H1 (cell line): ENCODE data around the gene WFIKKN1. TPM values are rescaled to one million over a fixed set of nuclear protein-coding genes. Genes with fewer than 3 reads are reported as not detected.

ENCODE experiments used
- CTCF ChIA-PET: fragments of 300-600 bp; sonication (Branson Sonifier 250); formaldehyde crosslinking; loops from one replicate; lab custom pipeline; 2021; ENCODE audit not compliant: partially characterized antibody; lab: Charles Lee
- POLR2A ChIA-PET: fragments of 300-600 bp; sonication (Branson Sonifier 250); formaldehyde crosslinking; loops from one replicate; lab custom pipeline; 2021; ENCODE audit warnings: inconsistent platforms; ENCODE audit not compliant: partially characterized antibody; lab: Charles Lee
- DNase-seq, 2 experiments: peaks; one replicate each; pipeline versions ENCODE4 v3.0.0 to v3.0.0-alpha.2; 2010 to 2022; ENCODE audit warnings: low spot score in 2 of 2, low read depth in 1 of 2, mixed read lengths in 1 of 2
- FAIRE-seq: peaks from 2 replicates; lab custom pipeline; 2011; peaks lifted over from hg19 to GRCh38; lab: Jason Lieb, UNC
- H2AFZ ChIP-seq: 2 replicates; pipeline ENCODE4 v1.8.1; 2012; ENCODE audit warnings: low read length, inconsistent platforms
- H2AK5ac ChIP-seq: 2 replicates; pipeline ENCODE4 v1.6.1; 2013; ENCODE audit warnings: low read depth, low read length
- H2BK120ac ChIP-seq: replicated peaks from 2 replicates; pipeline ENCODE3; 2013; ENCODE audit warnings: low read depth, low read length, inconsistent platforms
- H2BK12ac ChIP-seq: 2 replicates; pipeline ENCODE4 v1.6.1; 2013; ENCODE audit warnings: low read depth, low read length
- H2BK15ac ChIP-seq: 2 replicates; pipeline ENCODE4 v1.6.1; 2013; ENCODE audit warnings: low read length
- H2BK20ac ChIP-seq: 2 replicates; pipeline ENCODE4 v1.6.1; 2013; ENCODE audit warnings: low read length
- H2BK5ac ChIP-seq: 2 replicates; pipeline ENCODE4 v1.6.1; 2013; ENCODE audit warnings: low read depth, low read length
- H3K14ac ChIP-seq: 2 replicates; pipeline ENCODE4 v1.6.1; 2013; ENCODE audit warnings: inconsistent platforms; ENCODE audit not compliant: insufficient read length
- H3K18ac ChIP-seq: 2 replicates; pipeline ENCODE4 v1.6.1; 2013; ENCODE audit warnings: low read length; ENCODE audit errors: extremely low read depth
- H3K23ac ChIP-seq: 2 replicates; pipeline ENCODE4 v1.6.1; 2013; ENCODE audit warnings: inconsistent platforms; ENCODE audit not compliant: insufficient read length
- H3K23me2 ChIP-seq: 2 replicates; pipeline ENCODE4 v1.6.1; 2013; ENCODE audit warnings: low read depth, low read length
- H3K27ac ChIP-seq: 2 replicates; pipeline ENCODE4 v1.6.1; 2011; ENCODE audit warnings: low read depth, low read length, inconsistent platforms
- H3K27me3 ChIP-seq, 4 experiments: replicated peaks in 1 of 4; 1 replicate in 1 of 4; 2 replicates in 3 of 4; pipeline versions ENCODE4 v1.6.1 to v1.8.1; 2011 to 2013; ENCODE audit warnings: low read length in 3 of 4, mild to moderate bottlenecking in 3 of 4, inconsistent platforms in 2 of 4, mixed read lengths in 2 of 4, moderate library complexity in 1 of 4; ENCODE audit not compliant: control insufficient read depth in 3 of 4, insufficient read depth in 3 of 4; ENCODE audit errors: extremely low read depth in 1 of 4
- H3K36me3 ChIP-seq, 4 experiments: 2 replicates each; pipeline versions ENCODE4 v1.6.1 to v1.8.1; 2011 to 2013; ENCODE audit warnings: mild to moderate bottlenecking in 4 of 4, low read length in 3 of 4, moderate library complexity in 2 of 4, control low read depth in 1 of 4, inconsistent platforms in 1 of 4; ENCODE audit not compliant: insufficient read depth in 4 of 4, control insufficient read depth in 2 of 4
- H3K4ac ChIP-seq: replicated peaks from 2 replicates; pipeline ENCODE3; 2013; ENCODE audit warnings: low read length, low read depth, mixed read lengths, inconsistent platforms; ENCODE audit not compliant: insufficient read length
- H3K4me1 ChIP-seq, 4 experiments: replicated peaks in 1 of 4; 1 replicate in 1 of 4; 2 replicates in 3 of 4; pipeline versions ENCODE4 v1.6.1 to v1.8.1; 2011 to 2013; ENCODE audit warnings: low read length in 3 of 4, inconsistent platforms in 2 of 4, mixed read lengths in 1 of 4; ENCODE audit not compliant: insufficient read depth in 4 of 4, control insufficient read depth in 3 of 4
- H3K4me2 ChIP-seq, 2 experiments: 2 replicates each; pipeline versions ENCODE4 v1.6.1 to v1.8.1; 2011 to 2013; ENCODE audit warnings: low read depth in 2 of 2, low read length in 2 of 2, control low read depth in 1 of 2, inconsistent platforms in 1 of 2, mild to moderate bottlenecking in 1 of 2; ENCODE audit not compliant: insufficient read depth in 1 of 2
- H3K4me3 ChIP-seq, 4 experiments: fragments of 200-600, 300-600 bp in 1 of 4; sonication (generic), shearing (Covaris generic), sonication (Bioruptor Twin) in 1 of 4; 2 replicates each; pipeline versions ENCODE4 v1.5.1 to v1.8.1; 2011 to 2016; ENCODE audit warnings: low read length in 4 of 4, low read depth in 3 of 4, control low read depth in 2 of 4, inconsistent platforms in 2 of 4, mild to moderate bottlenecking in 2 of 4, mixed read lengths in 1 of 4, moderate library complexity in 1 of 4; ENCODE audit not compliant: insufficient read depth in 2 of 4; ENCODE audit errors: extremely low read depth in 1 of 4
- H3K56ac ChIP-seq: replicated peaks from 2 replicates; pipeline ENCODE3; 2013; ENCODE audit warnings: low read depth, mild to moderate bottlenecking, mixed read lengths, low read length, inconsistent platforms; ENCODE audit not compliant: insufficient read length
- H3K79me1 ChIP-seq: 2 replicates; pipeline ENCODE4 v1.6.1; 2013; ENCODE audit warnings: low read depth, low read length, control low read depth
- H3K79me2 ChIP-seq, 2 experiments: 2 replicates each; pipeline versions ENCODE4 v1.6.1 to v1.8.1; 2012 to 2013; ENCODE audit warnings: low read length in 2 of 2, mild to moderate bottlenecking in 2 of 2, inconsistent platforms in 1 of 2; ENCODE audit not compliant: insufficient read depth in 2 of 2, control insufficient read depth in 1 of 2
- H3K9ac ChIP-seq, 4 experiments: replicated peaks in 1 of 4; 1 replicate in 1 of 4; 2 replicates in 3 of 4; pipeline versions ENCODE4 v1.6.1 to v1.8.1; 2011 to 2013; ENCODE audit warnings: low read depth in 3 of 4, low read length in 3 of 4, control low read depth in 2 of 4, mild to moderate bottlenecking in 2 of 4, moderate library complexity in 2 of 4, inconsistent platforms in 1 of 4; ENCODE audit errors: extremely low read depth in 1 of 4
- H3K9me3 ChIP-seq, 2 experiments: 2 replicates each; pipeline versions ENCODE4 v1.6.1 to v1.8.1; 2012 to 2013; ENCODE audit warnings: mild to moderate bottlenecking in 2 of 2, moderate library complexity in 2 of 2, control low read depth in 1 of 2, inconsistent platforms in 1 of 2, low read depth in 1 of 2, low read length in 1 of 2, mixed read lengths in 1 of 2; ENCODE audit not compliant: insufficient read depth in 2 of 2
- H4K20me1 ChIP-seq, 2 experiments: replicated peaks in 1 of 2; 2 replicates each; pipeline versions ENCODE3 to v1.8.1; 2011 to 2013; ENCODE audit warnings: inconsistent platforms in 2 of 2, low read length in 2 of 2, mild to moderate bottlenecking in 1 of 2; ENCODE audit not compliant: insufficient read depth in 2 of 2, control insufficient read depth in 1 of 2
- H4K5ac ChIP-seq: 2 replicates; pipeline ENCODE4 v1.6.1; 2013; ENCODE audit warnings: low read length, low read depth, mixed read lengths, inconsistent platforms; ENCODE audit not compliant: insufficient read length
- H4K8ac ChIP-seq: 2 replicates; pipeline ENCODE4 v1.8.0; 2013; ENCODE audit warnings: mild to moderate bottlenecking, moderate library complexity, low read length, inconsistent platforms; ENCODE audit not compliant: insufficient read depth; ENCODE audit errors: extremely low read depth
- H4K91ac ChIP-seq: replicated peaks from 2 replicates; pipeline ENCODE3; 2013; ENCODE audit warnings: low read length, mixed read lengths, inconsistent platforms; ENCODE audit not compliant: insufficient read length
- CBX5 ChIP-seq: fragments of 300-800, 300-1000 bp; sonication (generic); IDR thresholded peaks from 2 replicates; pipeline ENCODE4 v1.7.1; 2016; ENCODE audit warnings: antibody characterized with exemption, low read length, low read depth
- EZH2 ChIP-seq: fragments of 200-600 bp; sonication (generic); IDR thresholded peaks from 2 replicates; pipeline ENCODE4 v1.7.1; 2012; ENCODE audit warnings: low read depth, mild to moderate bottlenecking, moderate library complexity, low read length, inconsistent platforms; ENCODE audit not compliant: severe bottlenecking
- POLR2AphosphoS5 ChIP-seq: IDR thresholded peaks from 2 replicates; pipeline ENCODE4 v1.6.1; 2011; ENCODE audit warnings: low read depth, low read length
- POU5F1 ChIP-seq: IDR thresholded peaks from 2 replicates; pipeline ENCODE4 v1.6.1; 2011; ENCODE audit warnings: low read depth, mild to moderate bottlenecking, low read length, moderate library complexity
- SP2 ChIP-seq: IDR thresholded peaks from 2 replicates; pipeline ENCODE4 v1.6.1; 2012; ENCODE audit warnings: mild to moderate bottlenecking, low read length, inconsistent platforms
- SRF ChIP-seq: IDR thresholded peaks from 2 replicates; pipeline ENCODE4 v1.6.1; 2011; ENCODE audit warnings: mild to moderate bottlenecking, low read depth, low read length, moderate library complexity
- WGBS, 2 experiments: shearing (Covaris generic) in 1 of 2; methylation state at CpG; one replicate each; pipeline versions ENCODE4 v1.1.6 to v1.1.7; 2013 to 2015; ENCODE audit warnings: low lambda C conversion rate in 2 of 2, mixed read lengths in 2 of 2, inconsistent platforms in 1 of 2, low coverage in 1 of 2, missing lambda C conversion rate in 1 of 2; ENCODE audit not compliant: insufficient replicate concordance in 2 of 2, insufficient coverage in 1 of 2, insufficient read length in 1 of 2; ENCODE audit errors: extremely low coverage in 1 of 2, missing lambda C conversion rate in 1 of 2; 5-methylcytosine and 5-hydroxymethylcytosine counted together
- polyA plus RNA-seq, 7 experiments: library from polyadenylated mRNA; depleted of rRNA in 3 of 7; stranded (reverse) in 5 of 7; unstranded in 2 of 7; fragments of >200 nt in 5 of 7; fragments of 200-250 nt in 2 of 7; gene quantifications; 1 replicate in 5 of 7; 2 replicates in 1 of 7; 4 replicates in 1 of 7; pipeline versions ENCODE4 v1.2.1 to v1.2.3, GENCODE V29; 2011 to 2013; ENCODE audit warnings: missing spikeins in 2 of 7, mixed read lengths in 2 of 7
- total RNA-seq: library from RNA; stranded (reverse); fragmentation: NEBNext Ultra II Directional; extraction: Animal tissue kit (Norgen Biotek cat#: 25700); gene quantifications from 2 replicates; pipeline ENCODE4 v1.2.1, GENCODE V29; 2021
- TF ChIP-seq, protein P1 (sequence below): IDR thresholded peaks from 2 replicates; pipeline ENCODE4 v1.6.1; 2012; ENCODE audit warnings: inconsistent platforms

WFIKKN1 gene
- total and polyA plus RNA-seq, 2 of the 8 experiments (the other 6 are each of a cell fraction or from before 2014, with no cell fraction given) = 11.4 to 15.8 TPM

DNA sequence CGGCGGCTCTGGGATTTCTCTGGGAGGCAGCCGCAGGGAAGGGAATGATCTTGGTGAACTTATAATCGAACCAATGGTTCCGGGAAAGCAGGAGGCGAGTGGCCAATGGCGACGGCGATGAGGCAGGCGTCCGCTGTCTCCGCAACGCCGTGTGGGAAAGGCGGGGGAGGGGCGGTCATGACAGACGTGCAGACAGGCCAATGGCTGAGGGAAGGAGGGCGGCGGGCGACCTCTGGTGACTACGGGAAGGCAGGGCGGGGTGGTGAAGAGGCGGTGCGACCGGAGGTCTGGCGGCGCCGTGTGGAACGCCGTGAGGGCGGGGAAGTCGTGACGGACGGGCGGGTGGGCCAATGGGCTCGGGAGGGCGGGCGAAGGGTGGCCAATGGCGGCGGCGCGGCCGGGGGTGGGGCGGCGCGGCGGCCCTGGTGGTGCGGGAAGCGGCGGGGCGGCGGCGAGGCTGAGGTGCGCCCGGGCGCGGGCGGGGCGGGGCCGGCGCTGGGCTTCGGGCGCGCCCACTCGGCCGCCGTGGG is 41.1 kb upstream of the WFIKKN1 start, which contains the start of gene RAB40C:
Gene RAB40C, plus strand, starts transcription at position 409 of the 530 bp plus-strand sequence. CDS start 226 bp downstream, outside the sequence.
- peaks cover 0 to 17% (median 7%) of the 10 kb centered on the region in 4 experiments; a peak in 4 of 7 replicates for H3K4me1 ChIP-seq
- no peak within 1 kb of the TSS for H2AK5ac ChIP-seq
- peaks cover 8% of the 10 kb centered on the region; the same call in 1 of the 2 replicates for H3K79me1 ChIP-seq
- H3K23me2 ChIP-seq = peaks cover 9% of the 10 kb centered on the region
- H2BK12ac ChIP-seq = peak within 1 kb of the TSS; percentile 78; the same call in 1 of the 2 replicates
- H2BK15ac ChIP-seq = peak within 1 kb of the TSS; percentile 95; the same call in 1 of the 2 replicates
- H3K9me3 ChIP-seq = no peaks in the 10 kb centered on the region
- H2BK120ac ChIP-seq = peak within 1 kb of the TSS; percentile 98
- H2BK5ac ChIP-seq = peak within 1 kb of the TSS; percentile 99
- POLR2A ChIA-PET = interaction anchor here (0.7 to 1.6 kb wide), 8 partner anchors 10 to 52 kb away, joined by 3 to 5 read pairs (median 4); partner anchors contain the start of genes MCRIP2, METTL26 and WFIKKN1
- H3K79me2 ChIP-seq = peaks cover 0 to 20% of the 10 kb centered on the region in 2 experiments; a peak in 2 of 4 replicates
- FAIRE-seq = no peak
- CTCF ChIA-PET = interaction anchor here (0.8 to 1.9 kb wide), 4 partner anchors 14 to 29 kb away, joined by 3 to 6 read pairs (median 4); no protein-coding TSS in a partner anchor
- no peak within 1 kb of the TSS for H3K23ac ChIP-seq
- WGBS, 2 experiments = no CpG with 5 or more reads among the region's 67 CpGs
- peak within 1 kb of the TSS; percentile 98 for H4K91ac ChIP-seq
- H3K9ac ChIP-seq = peak within 1 kb of the TSS; percentile 89 to 95 (median 93)
- H4K20me1 ChIP-seq = peaks cover 20 to 45% of the 10 kb centered on the region in 2 experiments
- peak within 1 kb of the TSS; percentile 99 for H3K27ac ChIP-seq
- H3K4me2 ChIP-seq = peak within 1 kb of the TSS; percentile 81 to 96
- peak within 1 kb of the TSS; percentile 32; the same call in 1 of the 2 replicates for H2BK20ac ChIP-seq
- H3K36me3 ChIP-seq = no peaks in the 10 kb centered on the region
- H3K4ac ChIP-seq = peak within 1 kb of the TSS; percentile 91
- H4K8ac ChIP-seq = peak within 1 kb of the TSS; percentile 100
- H4K5ac ChIP-seq = peak within 1 kb of the TSS; percentile 100
- DNase-seq = peak; percentile 91 to 99
- H3K4me3 ChIP-seq = peak within 1 kb of the TSS; percentile 90 to 94 (median 91)
- H3K14ac ChIP-seq = no peak within 1 kb of the TSS
- peak within 1 kb of the TSS; percentile 56; the same call in 1 of the 2 replicates for H2AFZ ChIP-seq
- H3K18ac ChIP-seq = peak within 1 kb of the TSS; percentile 99
- peaks cover 0 to 45% (median 29%) of the 10 kb centered on the region in 4 experiments; a peak in 5 of 7 replicates for H3K27me3 ChIP-seq
- peak within 1 kb of the TSS; percentile 99 for H3K56ac ChIP-seq
- TF ChIP-seq POU5F1 (no peak), SP2 (peak; percentile 67), EZH2 (no peak), POLR2AphosphoS5 (peak; percentile 59; the same call in 1 of the 2 replicates), SRF (no peak), CBX5 (no peak)
- TF ChIP-seq, protein P1, sequence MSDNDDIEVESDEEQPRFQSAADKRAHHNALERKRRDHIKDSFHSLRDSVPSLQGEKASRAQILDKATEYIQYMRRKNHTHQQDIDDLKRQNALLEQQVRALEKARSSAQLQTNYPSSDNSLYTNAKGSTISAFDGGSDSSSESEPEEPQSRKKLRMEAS = no peak; the same call in 1 of the 2 replicates
